ENCODE results near the gene KHNYN. TPM values are rescaled to one million over a fixed set of nuclear protein-coding genes. Genes with fewer than 3 reads are reported as not detected.
"Not testable (repeated sequence)": the region's sequence is repeated elsewhere in the genome, so short reads cannot be mapped to it uniquely, and the experiment has no call there.

The KHNYN gene
- total RNA-seq, 1 experiment from 2014 or later: 25.1 TPM

- H3K27me3 ChIP-seq (replicated peaks): no peaks in the 10 kb centered on the region
- no peaks in the 10 kb centered on the region for H3K9me3 ChIP-seq (replicated peaks)
- H3K4me1 ChIP-seq (replicated peaks): no peaks in the 10 kb centered on the region
- no peak overlapping the region for H3K4me3 ChIP-seq
- H3K27ac ChIP-seq: no peak overlapping the region
- no peak for DNase-seq (ENCODE audit: low read depth in 1 of 2, low spot score in 2 of 2)
- no peaks in the 10 kb centered on the region for H3K36me3 ChIP-seq
Measured at GRCh38 chr14:24475261-24475660, 45.5 kb downstream of the KHNYN start.

GRCh38 chr14:24479999-24480398 is 50.2 kb downstream of the KHNYN start:
- not testable (repeated sequence) for DNase-seq (ENCODE audit: low read depth in 1 of 2, low spot score in 2 of 2); H3K27ac ChIP-seq

GRCh38 chr14:24481622-24482324 is 52.0 kb downstream of the KHNYN start:
- Histone ChIP-seq H3K4me3 (no peak overlapping the region), H3K9me3 (replicated peaks) (no peaks in the 10 kb centered on the region)
- peak in 1 of 2 experiments; percentile 3 for DNase-seq (ENCODE audit: low read depth in 1 of 2, low spot score in 2 of 2)

More at GRCh38 chr14:24479999-24480398, 50.2 kb downstream of the KHNYN start:
- not testable (repeated sequence) for H3K27me3 ChIP-seq (replicated peaks); H3K36me3 ChIP-seq; H3K4me3 ChIP-seq; H3K9me3 ChIP-seq (replicated peaks); H3K4me1 ChIP-seq (replicated peaks)

GRCh38 chr14:24482699-24483303 is 53.0 kb downstream of the KHNYN start:
- not testable (repeated sequence) for DNase-seq (ENCODE audit: low read depth in 1 of 2, low spot score in 2 of 2); H3K27me3 ChIP-seq (replicated peaks); H3K4me3 ChIP-seq; H3K27ac ChIP-seq; H3K4me1 ChIP-seq (replicated peaks); H3K9me3 ChIP-seq (replicated peaks); H3K36me3 ChIP-seq

More at GRCh38 chr14:24481622-24482324, 52.0 kb downstream of the KHNYN start:
- no peaks in the 10 kb centered on the region for H3K27me3 ChIP-seq (replicated peaks)
- no peak overlapping the region for H3K27ac ChIP-seq
- no peaks in the 10 kb centered on the region for H3K4me1 ChIP-seq (replicated peaks)
- no peaks in the 10 kb centered on the region for H3K36me3 ChIP-seq

- Histone ChIP-seq H3K27me3 (replicated peaks) (no peaks in the 10 kb centered on the region), H3K4me1 (replicated peaks) (no peaks in the 10 kb centered on the region), H3K4me3 (no peak overlapping the region), H3K9me3 (replicated peaks) (no peaks in the 10 kb centered on the region), H3K36me3 (no peaks in the 10 kb centered on the region), H3K27ac (no peak overlapping the region)
- DNase-seq (ENCODE audit: low read depth in 1 of 2, low spot score in 2 of 2): no peak
Measured at GRCh38 chr14:24483604-24484252, 54.0 kb downstream of the KHNYN start.

Other genes with a start within 250 kb of the KHNYN start
- 25.1 and 27.6 TPM in 2 replicates for gene IPO4, start 241.1 kb upstream of the KHNYN start, total RNA-seq (2014; rRNA removed; shearing (Covaris generic))
- gene TM9SF1, start 234.5 kb upstream of the KHNYN start, total RNA-seq (2014; rRNA removed; shearing (Covaris generic)): 60.3 and 60.5 TPM in 2 replicates
- not detected in 2 replicates for gene TSSK4, start 224.3 kb upstream of the KHNYN start, total RNA-seq (2014; rRNA removed; shearing (Covaris generic))
- 23.0 and 29.9 TPM in 2 replicates for gene CHMP4A, start 216.5 kb upstream of the KHNYN start, total RNA-seq (2014; rRNA removed; shearing (Covaris generic))
- gene MDP1, start 213.9 kb upstream of the KHNYN start, total RNA-seq (2014; rRNA removed; shearing (Covaris generic)): 13.6 and 30.8 TPM in 2 replicates
- gene NEDD8, start 197.6 kb upstream of the KHNYN start, total RNA-seq (2014; rRNA removed; shearing (Covaris generic)): 234 and 316 TPM in 2 replicates
- 46.1 and 64.8 TPM in 2 replicates for gene GMPR2, start 197.0 kb upstream of the KHNYN start, total RNA-seq (2014; rRNA removed; shearing (Covaris generic))
- 31.1 and 53.0 TPM in 2 replicates for gene TINF2, start 187.3 kb upstream of the KHNYN start, total RNA-seq (2014; rRNA removed; shearing (Covaris generic))
- 0.76 TPM in 1 of 2 replicates, not detected in the other for gene TGM1, start 166.8 kb upstream of the KHNYN start, total RNA-seq (2014; rRNA removed; shearing (Covaris generic))
- gene RABGGTA, start 158.4 kb upstream of the KHNYN start, total RNA-seq (2014; rRNA removed; shearing (Covaris generic)): 18.0 and 30.4 TPM in 2 replicates
- gene DHRS1, start 130.2 kb upstream of the KHNYN start, total RNA-seq (2014; rRNA removed; shearing (Covaris generic)): 5.4 and 20.5 TPM in 2 replicates
- gene NOP9, start 130.1 kb upstream of the KHNYN start, total RNA-seq (2014; rRNA removed; shearing (Covaris generic)): 15.3 and 16.2 TPM in 2 replicates
- not detected in 2 replicates for gene CIDEB, start 122.0 kb upstream of the KHNYN start, total RNA-seq (2014; rRNA removed; shearing (Covaris generic))
- 3.1 and 10.1 TPM in 2 replicates for gene LTB4R2, start 119.8 kb upstream of the KHNYN start, total RNA-seq (2014; rRNA removed; shearing (Covaris generic))
- gene LTB4R, start 118.5 kb upstream of the KHNYN start, total RNA-seq (2014; rRNA removed; shearing (Covaris generic)): 0.81 and 2.1 TPM in 2 replicates
- not detected in 2 replicates for gene ADCY4, start 94.9 kb upstream of the KHNYN start, total RNA-seq (2014; rRNA removed; shearing (Covaris generic))
- not detected in 2 replicates for gene RIPK3, start 90.0 kb upstream of the KHNYN start, total RNA-seq (2014; rRNA removed; shearing (Covaris generic))
- gene NFATC4, start 61.8 kb upstream of the KHNYN start, total RNA-seq (2014; rRNA removed; shearing (Covaris generic)): 14.6 and 23.6 TPM in 2 replicates
- gene NYNRIN, start 31.0 kb upstream of the KHNYN start, total RNA-seq (2014; rRNA removed; shearing (Covaris generic)): 0.87 and 1.2 TPM in 2 replicates
- 0.84 and 3.1 TPM in 2 replicates for gene CBLN3, start 286 bp upstream of the KHNYN start, total RNA-seq (2014; rRNA removed; shearing (Covaris generic))
- gene SDR39U1, start 12.8 kb downstream of the KHNYN start, total RNA-seq (2014; rRNA removed; shearing (Covaris generic)): 7.9 and 8.2 TPM in 2 replicates
- gene CMA1, start 78.3 kb downstream of the KHNYN start, total RNA-seq (2014; rRNA removed; shearing (Covaris generic)): not detected in 2 replicates
- gene CTSG, start 146.3 kb downstream of the KHNYN start, total RNA-seq (2014; rRNA removed; shearing (Covaris generic)): not detected in 2 replicates
- not detected in 2 replicates for gene GZMH, start 179.7 kb downstream of the KHNYN start, total RNA-seq (2014; rRNA removed; shearing (Covaris generic))
- 0.26 TPM in 1 of 2 replicates, not detected in the other for gene GZMB, start 204.2 kb downstream of the KHNYN start, total RNA-seq (2014; rRNA removed; shearing (Covaris generic))